ENCODE data around the gene EIF1.
"Not testable (repeated sequence)": the region's sequence is repeated elsewhere in the genome, so short reads cannot be mapped to it uniquely, and the experiment has no call there.

The EIF1 gene

DNA sequence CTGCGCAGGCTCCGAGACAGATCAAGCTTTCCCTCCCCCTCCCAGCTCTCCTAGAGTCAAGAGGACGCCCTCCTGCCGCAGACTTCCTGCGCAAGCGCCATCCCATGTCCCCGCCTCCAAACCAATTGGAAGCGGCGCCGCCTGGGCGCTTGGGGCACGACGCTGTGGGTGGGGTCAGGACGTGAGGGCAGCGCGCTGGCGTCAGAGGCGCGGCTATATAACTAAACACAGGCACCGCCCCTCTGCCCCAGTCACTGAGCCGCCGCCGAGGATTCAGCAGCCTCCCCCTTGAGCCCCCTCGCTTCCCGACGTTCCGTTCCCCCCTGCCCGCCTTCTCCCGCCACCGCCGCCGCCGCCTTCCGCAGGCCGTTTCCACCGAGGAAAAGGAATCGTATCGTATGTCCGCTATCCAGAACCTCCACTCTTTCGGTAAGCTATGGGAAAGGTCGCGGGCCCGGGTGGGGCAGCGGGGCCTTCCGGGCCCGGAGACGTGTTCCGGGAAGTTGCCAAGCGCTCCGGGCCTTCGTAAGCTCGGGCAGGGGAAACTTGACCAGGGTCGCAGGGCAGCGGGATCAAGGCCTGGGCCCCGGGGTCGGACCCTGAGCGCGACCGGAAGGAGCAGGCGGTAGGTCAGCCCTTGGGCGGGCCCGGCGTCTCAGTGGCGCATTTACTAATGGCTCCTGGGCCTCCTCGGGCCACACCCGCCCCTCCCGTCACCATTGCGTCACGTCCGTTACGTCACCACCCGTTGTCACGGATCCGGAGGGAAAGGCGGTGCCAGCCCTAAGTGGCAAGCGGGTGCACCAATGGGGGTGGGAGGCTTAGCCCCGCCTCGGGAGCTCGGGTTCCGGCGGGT, at the start of gene EIF1:
Gene EIF1, plus strand, starts transcription at position 245 of the 856 bp plus-strand sequence. Its CDS starts 154 bp downstream, at position 399.
- peak; percentile 99 to 100 (median 99) for DNase-seq (ENCODE audit: low read depth in 3 of 3, low spot score in 1 of 3)

DNA sequence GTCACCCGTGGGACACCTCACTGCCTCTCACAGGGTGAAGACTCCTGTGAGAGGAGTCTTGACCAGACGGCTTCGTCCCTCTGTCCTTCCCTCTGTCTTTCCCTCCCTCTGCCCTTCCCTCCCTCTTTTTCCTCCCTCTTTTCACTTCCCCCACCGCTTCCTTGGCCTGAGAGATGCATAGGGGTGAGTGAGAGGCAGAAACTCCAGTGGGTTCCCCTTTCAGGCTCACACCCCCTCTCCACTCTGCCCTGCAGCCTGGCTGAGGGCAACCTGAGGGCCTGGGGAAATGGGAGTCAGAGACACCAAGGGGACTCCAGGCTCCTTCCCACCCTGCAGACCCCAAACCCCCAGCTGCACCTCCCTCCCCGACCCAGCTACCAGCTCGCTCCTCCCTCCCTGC, 49.7 kb upstream of the EIF1 start:
- DNase-seq (ENCODE audit: low read depth in 3 of 3, low spot score in 1 of 3) = no peak

DNA sequence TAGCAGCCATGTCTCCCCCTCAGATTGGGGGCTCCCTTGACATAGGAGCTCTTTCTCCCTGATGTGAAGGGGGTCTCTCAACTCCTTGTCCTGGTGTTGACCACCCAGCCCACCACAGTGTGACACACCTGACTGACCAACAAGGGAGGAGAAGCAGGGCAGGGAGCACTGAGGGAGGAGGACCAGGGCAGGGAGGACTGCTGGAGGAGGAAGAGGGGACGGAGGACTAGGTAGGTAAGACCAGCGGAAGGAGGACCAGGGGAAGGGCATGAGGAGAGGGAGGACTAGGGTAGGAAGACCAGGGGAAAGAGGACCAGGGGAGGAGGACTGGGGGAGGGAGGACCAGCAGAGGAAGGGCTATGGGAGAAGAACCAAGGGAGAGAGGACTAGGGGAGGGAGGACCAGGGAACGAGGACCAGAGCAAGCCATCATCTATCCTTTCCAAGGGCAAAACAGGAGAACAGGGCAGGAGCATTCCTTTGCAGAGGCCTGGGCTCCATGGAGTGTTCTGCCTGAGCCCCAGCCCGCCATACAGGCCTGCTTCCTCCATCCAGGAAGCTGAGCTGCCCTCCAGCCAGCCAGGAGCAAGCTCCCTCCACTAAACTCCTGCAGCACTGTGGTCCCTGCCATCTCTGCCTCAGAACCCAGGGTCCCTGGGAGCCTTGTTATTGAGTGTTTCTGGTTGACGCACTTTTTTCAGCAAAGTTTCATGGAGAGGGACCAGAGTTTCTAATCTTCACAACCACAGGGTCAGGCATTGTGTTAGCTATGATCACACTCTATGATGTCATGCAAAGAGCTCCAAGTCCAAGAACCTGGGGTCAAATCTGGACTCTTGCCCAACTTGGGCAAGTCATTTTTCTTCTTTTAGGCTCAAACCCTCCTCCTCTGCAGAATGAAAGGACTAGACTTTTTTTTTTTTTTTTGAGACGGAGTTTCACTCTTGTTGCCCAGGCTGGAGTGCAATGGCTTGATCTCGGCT, 48.9 kb upstream of the EIF1 start:
- DNase-seq (ENCODE audit: low read depth in 3 of 3, low spot score in 1 of 3) = no peak

DNA sequence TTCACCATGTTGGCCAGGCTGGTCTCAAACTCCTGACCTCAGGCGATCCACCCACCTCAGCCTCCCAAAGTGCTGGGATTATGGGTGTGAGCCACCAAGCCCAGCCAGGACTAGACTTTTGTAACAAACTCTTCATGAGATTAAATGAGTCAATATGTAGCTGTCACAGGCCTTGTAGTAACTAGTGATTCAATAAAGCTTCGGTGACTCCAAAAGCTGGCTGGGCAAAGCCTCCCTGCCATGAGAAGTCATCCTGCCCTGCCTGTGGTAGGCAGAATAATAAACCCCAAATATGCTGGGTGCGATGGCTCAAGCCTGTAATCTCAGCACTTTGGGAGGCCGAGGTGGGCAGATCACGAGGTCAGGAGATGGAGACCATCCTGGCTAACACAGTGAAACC, 48.1 kb upstream of the EIF1 start:
- not testable (repeated sequence) for DNase-seq (ENCODE audit: low read depth in 3 of 3, low spot score in 1 of 3)

DNA sequence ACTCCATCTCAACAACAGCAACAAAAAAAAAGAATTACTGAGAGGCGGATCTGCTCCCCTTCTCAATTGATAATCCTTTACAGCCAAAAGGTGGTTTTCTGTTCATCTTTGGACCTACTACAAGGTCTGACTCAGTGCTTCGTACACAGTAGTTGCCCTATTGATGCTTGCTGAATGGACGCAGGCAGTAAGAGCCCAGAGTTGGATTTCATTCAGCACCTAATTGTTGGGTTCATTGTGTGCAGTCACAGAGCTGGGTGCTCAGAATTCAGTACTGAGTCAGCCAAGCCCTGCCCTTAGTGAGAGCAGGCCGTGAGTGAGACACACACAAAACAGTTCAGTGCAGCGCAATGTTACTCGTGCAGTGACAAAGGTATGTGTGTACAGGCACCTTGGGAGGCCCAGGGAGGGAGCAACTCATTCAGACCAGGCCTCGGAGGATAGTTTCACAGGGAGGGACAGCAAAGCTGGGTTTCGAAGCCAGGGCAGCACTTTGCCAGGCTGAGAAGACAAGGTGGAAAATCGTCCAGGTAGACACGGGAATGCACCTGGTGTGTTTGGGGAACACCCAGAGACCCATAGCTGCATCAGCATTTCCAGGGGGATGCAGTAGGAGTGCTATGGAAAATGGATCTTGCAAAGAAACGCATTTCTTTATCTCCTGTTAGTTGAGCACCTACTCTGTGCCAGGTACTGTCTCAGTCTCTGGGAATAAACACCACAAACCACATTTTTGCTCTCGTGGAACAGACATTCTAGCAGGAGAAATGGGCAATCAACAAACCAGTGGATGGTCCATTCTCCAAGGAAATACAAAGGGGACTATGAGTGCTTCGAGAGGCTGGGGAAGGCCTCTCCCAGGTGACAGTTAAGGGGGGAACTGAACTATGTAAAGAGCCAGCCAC, 46.2 kb upstream of the EIF1 start:
- DNase-seq (ENCODE audit: low read depth in 3 of 3, low spot score in 1 of 3) = no peak

DNA sequence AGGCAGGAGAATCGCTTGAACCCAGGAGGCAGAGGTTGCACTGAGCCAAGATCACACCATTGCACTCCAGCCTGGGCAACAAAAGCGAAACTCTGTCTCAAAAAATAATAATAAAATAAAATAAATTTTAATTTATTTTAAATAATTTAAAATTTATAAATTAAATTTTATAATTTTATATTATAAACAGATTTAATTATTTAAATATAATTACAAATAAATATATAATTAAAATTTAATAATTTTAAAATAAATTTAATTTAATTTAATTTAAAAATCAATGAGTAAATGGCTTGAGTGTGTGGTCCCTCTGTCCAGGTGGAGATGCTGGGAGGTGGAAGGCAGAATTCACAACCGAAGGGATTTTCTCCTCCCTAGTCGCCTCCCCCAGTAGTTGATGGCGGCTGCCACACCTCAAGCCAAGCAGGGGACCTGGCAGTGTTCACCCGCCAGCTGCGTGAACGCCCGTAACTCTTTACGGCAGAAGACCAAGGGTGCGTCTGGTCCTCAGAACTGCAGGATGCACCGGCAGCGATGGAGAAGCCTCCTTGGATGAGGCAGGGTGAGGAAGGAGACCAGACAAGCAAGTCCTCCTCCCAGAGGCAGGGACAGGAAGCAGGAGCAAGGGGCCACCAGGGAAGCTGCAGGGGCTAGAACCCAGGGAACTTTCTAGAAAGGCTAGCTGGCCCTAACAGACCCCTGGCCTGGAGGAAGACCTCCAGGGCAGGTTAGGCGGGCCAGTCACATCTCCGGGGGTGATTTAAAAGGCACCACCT, 41.5 kb upstream of the EIF1 start:
- no peak for DNase-seq (ENCODE audit: low read depth in 3 of 3, low spot score in 1 of 3)

DNA sequence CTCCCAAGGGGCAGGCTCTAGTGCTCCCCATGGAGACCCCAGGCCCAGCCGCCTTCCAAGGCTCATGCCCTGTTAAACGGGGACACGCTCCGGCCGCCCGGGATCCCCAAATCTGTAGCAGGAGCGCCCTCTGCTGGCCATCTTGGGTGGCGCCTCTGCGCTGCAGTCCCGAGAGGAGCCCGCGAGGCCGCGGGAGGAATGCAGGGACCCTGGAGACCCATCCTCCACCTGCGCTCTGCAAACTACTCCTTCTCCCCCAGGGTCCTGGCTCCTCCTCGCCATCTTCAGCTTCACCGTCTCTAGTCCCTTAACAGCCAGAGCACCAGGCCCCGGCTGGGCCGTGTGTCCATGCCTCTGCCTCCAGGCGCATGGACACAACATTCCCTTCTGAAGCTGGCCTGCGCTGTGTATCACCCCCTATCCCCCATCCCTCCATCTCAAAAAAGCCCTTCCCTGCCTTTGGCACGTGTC, 40.7 kb upstream of the EIF1 start:
- peak; percentile 67 to 93 (median 75) for DNase-seq (ENCODE audit: low read depth in 3 of 3, low spot score in 1 of 3)

DNA sequence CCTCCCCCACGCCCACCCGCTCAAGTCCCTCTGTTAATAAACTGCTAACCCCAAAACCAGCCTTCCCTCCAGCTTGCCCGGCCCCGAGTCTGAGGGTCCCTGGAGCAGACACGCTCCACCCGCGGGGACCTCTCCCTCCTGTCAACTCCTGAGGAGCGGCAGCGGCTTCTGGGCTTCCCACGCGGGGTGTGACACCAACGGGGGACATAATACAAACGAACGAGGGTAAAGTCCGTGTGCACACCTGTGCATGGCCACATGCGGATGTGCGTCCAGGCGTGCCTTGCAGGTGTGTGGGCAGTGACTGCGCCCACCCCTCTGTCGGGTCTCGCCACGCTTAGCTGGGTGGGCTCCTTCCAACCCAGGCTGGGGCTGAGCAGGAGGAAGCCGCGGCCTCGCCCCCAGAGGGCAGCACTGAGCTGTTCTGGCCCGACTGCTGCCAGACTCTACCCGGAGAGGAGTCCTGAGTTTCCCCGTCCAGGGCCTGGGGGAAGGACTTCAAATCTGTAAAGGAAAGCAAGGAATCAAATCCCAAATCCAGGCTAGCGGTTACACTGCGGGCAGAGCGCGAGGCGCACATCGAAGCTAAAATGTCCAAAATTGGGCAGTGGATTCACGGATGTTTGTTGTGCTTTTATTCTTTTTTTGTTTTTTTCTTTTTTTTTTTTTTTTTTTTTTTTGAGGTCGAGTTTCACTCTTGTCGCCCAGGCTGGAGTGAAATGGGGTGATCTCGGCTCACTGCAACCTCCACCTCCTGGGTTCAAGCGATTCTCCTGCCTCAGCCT, 40.1 kb upstream of the EIF1 start:
- peak; percentile 48 to 88 (median 73) for DNase-seq (ENCODE audit: low read depth in 3 of 3, low spot score in 1 of 3)

DNA sequence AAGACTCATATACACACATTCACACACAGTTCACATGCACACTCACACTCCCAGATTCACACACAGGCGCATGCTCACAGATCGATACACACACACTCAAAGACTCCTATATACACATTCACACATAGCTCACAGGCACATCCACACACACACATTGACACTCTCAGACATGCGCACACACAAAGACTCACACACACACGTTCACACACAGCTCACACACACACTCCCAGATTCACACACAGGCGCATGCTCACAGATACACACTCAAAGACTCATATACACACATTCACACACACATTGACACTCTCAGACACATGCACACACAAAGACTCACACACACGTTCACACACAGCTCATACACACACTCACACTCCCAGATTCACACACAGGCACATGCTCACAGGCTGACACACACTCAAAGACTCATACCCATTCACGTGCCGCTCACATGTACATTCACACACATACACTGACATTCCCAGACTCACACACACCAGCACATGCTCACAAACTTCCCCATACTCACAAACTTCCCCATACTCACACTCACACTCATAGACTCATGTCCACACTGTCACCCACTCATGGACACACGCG, 38.7 kb upstream of the EIF1 start:
- no peak for DNase-seq (ENCODE audit: low read depth in 3 of 3, low spot score in 1 of 3)

DNA sequence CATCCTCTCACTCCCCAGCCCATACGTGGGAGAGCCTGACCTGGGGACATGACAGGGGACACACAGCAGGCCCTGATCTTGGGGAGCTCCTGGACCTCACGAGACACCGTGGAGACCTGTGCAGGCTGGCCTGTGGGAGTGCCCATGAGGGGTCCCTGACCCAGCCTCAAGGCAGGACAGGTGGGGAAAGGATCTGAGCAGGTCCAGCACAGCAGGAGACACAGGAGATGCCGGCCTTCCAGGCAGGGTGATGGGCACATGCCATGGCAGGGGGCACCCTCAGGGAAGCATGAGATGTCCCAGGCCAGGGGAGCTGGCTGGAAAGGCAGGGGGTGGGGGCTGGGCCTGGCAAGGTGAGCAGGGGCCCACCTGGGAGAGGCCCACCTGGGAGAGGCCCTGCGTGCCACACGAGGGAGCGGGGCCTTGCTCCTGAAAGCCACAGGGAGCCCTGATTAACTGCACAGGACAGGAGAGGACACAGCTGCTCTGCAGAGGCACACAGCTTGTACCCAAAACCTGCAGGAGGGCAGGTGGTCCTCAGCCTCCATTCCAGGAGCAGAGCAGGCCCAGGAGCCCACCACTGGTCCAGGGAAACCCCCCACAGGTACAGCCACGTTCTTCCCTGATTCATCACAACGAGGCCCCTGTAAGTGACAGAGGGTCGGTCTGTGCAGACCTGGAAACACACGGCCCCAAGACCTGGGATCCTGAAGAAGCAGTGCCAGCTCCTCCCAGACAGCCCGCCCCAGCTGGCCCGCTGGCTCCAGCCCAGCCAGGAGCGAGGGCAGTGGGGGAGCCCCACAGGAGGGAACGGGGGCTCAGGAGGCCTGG, 37.7 kb upstream of the EIF1 start:
- DNase-seq (ENCODE audit: low read depth in 3 of 3, low spot score in 1 of 3) = no peak

DNA sequence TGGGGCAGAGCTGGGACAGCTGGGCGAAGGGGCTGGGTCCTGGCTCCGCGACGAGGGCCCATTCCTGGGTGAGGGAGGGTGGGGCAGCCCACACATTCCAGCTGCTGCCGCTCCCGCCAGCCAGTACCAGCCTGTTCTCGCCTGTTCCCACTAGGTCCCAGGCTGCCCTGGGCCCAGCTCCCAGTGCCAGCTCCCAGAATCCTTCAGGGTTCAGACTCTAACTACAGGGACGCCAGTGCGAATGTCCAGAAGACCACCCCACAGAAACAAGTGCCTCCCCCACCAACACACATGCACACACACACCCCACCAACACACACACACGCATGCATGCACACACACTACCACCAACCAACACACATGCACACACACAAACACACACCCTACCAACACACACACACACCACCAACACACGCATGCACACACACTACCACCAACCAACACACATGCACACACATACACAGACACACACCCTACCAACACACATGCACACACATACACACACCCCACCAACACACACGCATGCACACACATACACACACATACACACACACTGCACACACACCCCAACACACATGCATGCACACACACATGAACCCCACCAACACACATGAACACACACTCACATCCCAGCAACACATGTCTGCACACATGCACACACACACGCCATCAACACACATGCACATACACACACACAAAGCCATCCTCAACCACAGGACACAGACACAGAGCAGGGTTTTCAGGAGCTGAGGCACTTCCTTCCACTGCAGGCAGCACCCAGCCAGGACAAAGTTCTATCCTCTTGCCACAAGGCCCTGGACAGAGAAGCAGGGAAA, 36.8 kb upstream of the EIF1 start:
- DNase-seq (ENCODE audit: low read depth in 3 of 3, low spot score in 1 of 3) = no peak

DNA sequence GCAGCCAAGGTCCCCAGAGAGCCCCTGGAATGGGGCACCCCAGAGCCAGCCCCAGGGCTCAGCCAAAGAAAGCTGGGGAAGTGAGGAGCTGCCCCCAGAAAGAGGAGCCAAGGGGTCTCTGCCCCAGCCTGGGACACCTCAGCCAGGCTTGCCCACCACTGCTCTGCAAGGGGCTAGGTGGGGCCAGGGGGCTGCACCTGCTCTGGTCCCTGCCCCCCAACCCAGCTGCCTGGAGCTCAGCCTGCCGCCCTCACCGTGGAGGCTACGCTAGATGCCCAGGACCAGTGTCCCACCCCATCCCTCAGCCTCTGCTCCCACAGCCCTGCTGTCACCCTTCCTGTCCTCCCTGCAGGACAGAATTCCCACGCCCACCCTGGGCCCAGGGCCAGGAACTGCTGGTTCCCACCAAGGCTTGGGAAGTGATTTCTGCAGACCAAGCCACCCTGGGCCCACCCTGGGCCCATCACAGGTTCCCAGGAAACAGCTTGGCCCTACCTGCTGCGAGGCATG, 36.2 kb upstream of the EIF1 start:
- DNase-seq (ENCODE audit: low read depth in 3 of 3, low spot score in 1 of 3) = no peak

DNA sequence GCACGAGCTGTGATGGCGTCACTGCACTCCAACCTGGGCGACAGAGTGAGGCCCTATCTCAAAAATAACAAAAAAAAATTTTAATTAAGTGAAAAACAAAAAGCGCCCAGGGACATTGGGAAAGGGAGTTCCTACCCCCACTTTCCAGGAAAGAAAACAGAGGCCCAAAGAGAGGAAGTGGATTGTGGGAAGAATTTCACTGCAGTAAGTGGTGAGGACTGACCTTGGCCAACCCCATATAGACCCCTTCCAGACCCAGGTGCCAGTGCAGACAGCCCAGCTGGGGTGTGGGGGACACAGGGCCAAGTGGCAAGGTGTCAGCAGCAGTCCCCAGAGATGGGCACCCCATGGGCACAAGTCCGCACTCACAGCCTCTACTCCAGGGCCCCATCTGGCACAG, 35.3 kb upstream of the EIF1 start:
- no peak for DNase-seq (ENCODE audit: low read depth in 3 of 3, low spot score in 1 of 3)

DNA sequence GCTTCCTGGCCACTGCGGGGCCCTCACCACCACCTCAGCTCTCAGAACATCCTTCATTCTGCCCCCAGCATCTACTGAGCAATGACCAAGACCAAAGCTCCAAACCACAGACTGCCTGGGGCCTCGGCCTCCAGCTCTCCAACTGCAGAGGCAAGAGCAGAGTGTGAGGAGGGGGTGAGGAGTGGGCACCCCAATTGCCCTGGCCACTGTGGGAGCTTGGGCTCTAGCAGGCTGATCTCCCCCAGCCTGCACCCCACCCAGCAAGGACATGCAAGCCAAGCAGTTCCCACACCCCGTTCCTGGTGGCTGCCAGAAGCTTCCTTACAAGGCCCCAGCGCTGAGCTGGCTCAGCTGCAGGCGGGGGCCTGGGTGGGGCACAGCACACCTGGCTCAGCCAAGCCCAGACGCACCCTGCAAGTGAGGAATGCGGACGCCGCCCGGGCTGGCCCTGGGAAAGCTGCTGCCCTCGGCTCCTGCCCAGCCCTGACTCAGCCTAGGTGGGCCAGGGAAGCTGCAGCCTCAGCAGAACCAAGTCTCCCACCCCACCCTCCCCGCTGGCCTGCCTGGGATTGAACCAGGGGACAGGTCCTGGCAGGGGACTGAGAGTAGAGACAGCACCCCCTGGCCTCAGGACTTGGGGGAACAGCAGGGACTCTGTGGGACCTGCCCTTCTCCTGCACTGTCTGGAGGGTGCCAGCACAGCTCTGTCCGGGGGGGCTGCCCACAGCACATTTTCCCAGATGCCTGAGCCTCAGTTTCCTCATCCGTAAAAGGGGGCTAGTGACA, 34.6 kb upstream of the EIF1 start:
- no peak for DNase-seq (ENCODE audit: low read depth in 3 of 3, low spot score in 1 of 3)

DNA sequence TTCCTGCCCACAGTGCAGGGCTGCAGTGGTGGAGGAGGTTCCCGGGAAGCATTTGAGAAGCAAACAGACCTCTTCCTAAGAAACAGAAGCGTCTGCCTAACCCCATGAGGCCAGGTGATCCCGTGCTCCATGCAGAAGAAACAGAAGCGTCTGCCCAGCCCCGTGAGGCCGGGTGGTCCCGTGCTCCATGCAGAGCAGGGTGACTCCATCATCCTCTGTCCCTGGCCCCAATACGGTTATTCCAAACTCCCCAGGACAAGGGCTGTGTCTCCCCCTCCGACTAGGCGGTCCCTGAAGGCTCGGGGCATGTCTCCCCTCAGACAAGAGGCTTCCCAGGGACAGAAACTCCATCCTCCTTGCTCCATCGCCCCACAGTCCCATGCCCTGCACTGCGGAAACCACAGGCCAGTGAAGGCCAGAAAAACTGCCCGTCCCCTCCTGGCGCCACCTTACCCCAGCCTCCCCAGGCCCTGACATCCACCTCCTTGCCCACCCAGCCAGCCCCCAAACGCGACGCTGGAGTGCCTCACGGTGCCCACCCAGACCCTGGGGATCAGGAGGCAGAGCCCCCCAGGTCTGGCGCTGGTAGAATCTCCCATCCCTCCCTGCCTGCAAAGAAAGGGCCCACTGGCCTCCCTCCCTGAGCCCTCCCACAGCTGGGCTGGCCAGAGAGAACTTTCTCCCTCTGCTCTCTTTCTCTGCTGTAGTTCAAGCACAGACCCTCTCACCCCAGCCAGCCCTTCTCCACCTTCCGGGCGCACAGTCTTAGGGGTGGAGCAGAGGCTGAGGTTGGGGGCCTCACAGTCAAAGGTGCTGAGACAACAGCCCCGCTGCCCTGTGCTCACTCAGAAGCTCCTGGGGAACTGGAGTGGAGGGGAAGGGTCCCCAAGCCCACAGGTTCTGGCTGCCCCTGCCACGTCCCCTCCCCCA, 33.7 kb upstream of the EIF1 start:
- no peak for DNase-seq (ENCODE audit: low read depth in 3 of 3, low spot score in 1 of 3)
